Brain pericyte (primary cell): ENCODE measurements around the gene CIDEA.
"Not testable (repeated sequence)": the region's sequence is repeated elsewhere in the genome, so short reads cannot be mapped to it uniquely, and the experiment has no call there.

ENCODE experiments used
- DNase-seq: peaks from one replicate; pipeline ENCODE4 v3.0.0-alpha.2; 2012; ENCODE audit warnings: low read depth, low spot score

Gene CIDEA

GRCh38 chr18:12238826-12239225, 15.3 kb upstream of the CIDEA start:
- DNase-seq, result no peak

GRCh38 chr18:12239431-12239830, 14.7 kb upstream of the CIDEA start:
- no peak for DNase-seq

GRCh38 chr18:12242658-12243260, 11.4 kb upstream of the CIDEA start:
- no peak for DNase-seq

- DNase-seq, result not testable (repeated sequence)
Observed at GRCh38 chr18:12243272-12243671, 10.9 kb upstream of the CIDEA start.

- no peak for DNase-seq
Observed at GRCh38 chr18:12245793-12246135, 8.4 kb upstream of the CIDEA start.

- no peak for DNase-seq
Observed at GRCh38 chr18:12246849-12247808, 7.0 kb upstream of the CIDEA start.

- no peak for DNase-seq
Observed at GRCh38 chr18:12247946-12248345, 6.2 kb upstream of the CIDEA start.

- no peak for DNase-seq
Observed at GRCh38 chr18:12248926-12249720, 5.0 kb upstream of the CIDEA start.

GRCh38 chr18:12251311-12251710, 2.9 kb upstream of the CIDEA start:
- no peak for DNase-seq

GRCh38 chr18:12252061-12252460, 2.1 kb upstream of the CIDEA start:
- DNase-seq, result no peak

- DNase-seq, result no peak
Observed at GRCh38 chr18:12253027-12253426, 1.1 kb upstream of the CIDEA start.

GRCh38 chr18:12253663-12254135, 462 bp upstream of the CIDEA start:
- no peak for DNase-seq

- DNase-seq, result no peak
Observed at GRCh38 chr18:12254820-12255511, 805 bp downstream of the CIDEA start.

GRCh38 chr18:12255626-12256026, 1.5 kb downstream of the CIDEA start:
- DNase-seq, result no peak

GRCh38 chr18:12256951-12257350, 2.8 kb downstream of the CIDEA start:
- no peak for DNase-seq

GRCh38 chr18:12257996-12258718, 4.0 kb downstream of the CIDEA start:
- DNase-seq, result no peak

- DNase-seq, result no peak
Observed at GRCh38 chr18:12258719-12259705, 4.9 kb downstream of the CIDEA start.

- DNase-seq, result no peak
Observed at GRCh38 chr18:12262748-12263147, 8.6 kb downstream of the CIDEA start.

GRCh38 chr18:12264864-12265263, 10.7 kb downstream of the CIDEA start:
- no peak for DNase-seq
